Measurements from ENCODE around the gene PLA2G4F. TPM values are rescaled to one million over a fixed set of nuclear protein-coding genes. Genes with fewer than 3 reads are reported as not detected.

The PLA2G4F gene
- total RNA-seq, 1 experiment from 2014 or later = not detected

DNA sequence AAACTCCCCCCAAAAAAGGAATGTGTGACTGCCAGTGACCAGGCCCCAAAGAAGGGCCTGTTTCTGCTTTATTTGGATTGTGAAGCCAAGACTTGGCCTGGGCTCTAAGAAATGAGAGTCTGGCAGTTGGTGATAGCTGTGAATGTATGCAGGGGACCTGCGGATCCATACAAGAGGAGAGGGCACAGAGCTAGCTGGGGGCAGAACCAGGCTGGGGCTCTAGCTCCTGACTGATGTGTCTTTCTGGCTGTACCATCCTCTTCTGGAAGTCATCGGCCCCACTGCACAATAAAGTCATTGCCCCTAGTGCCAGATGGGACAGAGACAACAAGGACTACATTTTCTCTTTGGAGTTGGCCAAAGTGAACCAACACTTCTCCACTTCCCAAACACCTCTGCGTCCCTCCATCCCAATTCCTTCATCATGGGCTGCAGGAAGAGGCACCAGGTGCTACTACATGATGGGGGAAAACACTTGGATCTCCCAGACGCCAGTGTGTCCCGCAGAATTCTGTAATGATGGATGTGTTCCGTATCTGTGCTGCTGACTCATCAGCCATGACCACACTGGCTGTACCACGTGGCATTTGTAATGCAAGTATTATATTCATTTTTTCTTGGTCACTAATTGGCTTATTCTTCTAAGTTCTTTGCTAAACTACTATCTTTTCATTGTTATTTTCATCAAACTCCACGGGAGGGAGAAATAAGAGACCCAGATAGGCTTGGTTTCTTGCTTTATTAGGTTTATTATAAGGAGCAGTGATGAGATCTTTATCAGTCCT lies 1.7 kb upstream of the PLA2G4F start:
- H4K8ac ChIP-seq (replicated peaks; ENCODE audit: insufficient read length, low read depth, low read length) = no peak overlapping the region
- H3K9me3 ChIP-seq (ENCODE audit: control insufficient read depth, low read depth, low read length) = no peaks in the 10 kb centered on the region
- H4K5ac ChIP-seq (ENCODE audit: insufficient read length, low read depth, low read length) = no peak overlapping the region
- no peak overlapping the region for H3K14ac ChIP-seq (ENCODE audit: insufficient read depth, low read length)
- TF ChIP-seq, protein P1, sequence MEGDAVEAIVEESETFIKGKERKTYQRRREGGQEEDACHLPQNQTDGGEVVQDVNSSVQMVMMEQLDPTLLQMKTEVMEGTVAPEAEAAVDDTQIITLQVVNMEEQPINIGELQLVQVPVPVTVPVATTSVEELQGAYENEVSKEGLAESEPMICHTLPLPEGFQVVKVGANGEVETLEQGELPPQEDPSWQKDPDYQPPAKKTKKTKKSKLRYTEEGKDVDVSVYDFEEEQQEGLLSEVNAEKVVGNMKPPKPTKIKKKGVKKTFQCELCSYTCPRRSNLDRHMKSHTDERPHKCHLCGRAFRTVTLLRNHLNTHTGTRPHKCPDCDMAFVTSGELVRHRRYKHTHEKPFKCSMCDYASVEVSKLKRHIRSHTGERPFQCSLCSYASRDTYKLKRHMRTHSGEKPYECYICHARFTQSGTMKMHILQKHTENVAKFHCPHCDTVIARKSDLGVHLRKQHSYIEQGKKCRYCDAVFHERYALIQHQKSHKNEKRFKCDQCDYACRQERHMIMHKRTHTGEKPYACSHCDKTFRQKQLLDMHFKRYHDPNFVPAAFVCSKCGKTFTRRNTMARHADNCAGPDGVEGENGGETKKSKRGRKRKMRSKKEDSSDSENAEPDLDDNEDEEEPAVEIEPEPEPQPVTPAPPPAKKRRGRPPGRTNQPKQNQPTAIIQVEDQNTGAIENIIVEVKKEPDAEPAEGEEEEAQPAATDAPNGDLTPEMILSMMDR (conservative IDR thresholded peaks at IDR 0.05) = no peak
- Mint-ChIP-seq H3K36me3 (ENCODE audit: insufficient read depth in 1 of 3, low read depth in 3 of 3) (peaks cover 11 to 46% (median 29%) of the 10 kb centered on the region in 3 experiments), H3K4me3 (no peak overlapping the region), H3K4me1 (peaks cover 3 to 5% of the 10 kb centered on the region in 2 experiments; a peak in 3 of 4 replicates), H3K27ac (peak overlapping the region in 1 of 3 experiments; percentile 33; a peak in 1 of 7 replicates), H3K27me3 (ENCODE audit: low read depth) (no peaks in the 10 kb centered on the region; the same call in 1 of the 2 replicates), H3K9me3 (no peaks in the 10 kb centered on the region)
- H3K4ac ChIP-seq (ENCODE audit: low read depth, low read length) = no peak overlapping the region
- H2BK120ac ChIP-seq (ENCODE audit: low read depth, low read length, poor library complexity, severe bottlenecking) = no peak overlapping the region
- H3K4me2 ChIP-seq (ENCODE audit: insufficient read depth, insufficient read length, low read length) = no peak overlapping the region
- no peaks in the 10 kb centered on the region for H3K27me3 ChIP-seq (ENCODE audit: insufficient read depth, low read length)
- H4K20me1 ChIP-seq (ENCODE audit: control insufficient read depth, insufficient read depth, insufficient read length) = no peaks in the 10 kb centered on the region
- H3K23ac ChIP-seq (ENCODE audit: insufficient read length, low read depth, low read length) = no peak overlapping the region
- H3K27ac ChIP-seq (ENCODE audit: insufficient read length, low read depth, low read length) = no peak overlapping the region
- H3K79me2 ChIP-seq (ENCODE audit: insufficient read depth, low read length) = no peaks in the 10 kb centered on the region
- no peak overlapping the region for H3K9ac ChIP-seq (ENCODE audit: extremely low read depth, insufficient read length, low read length)
- no peak overlapping the region for H3K56ac ChIP-seq (ENCODE audit: insufficient read length, low read depth, low read length)
- DNase-seq = no peak
- H2AK5ac ChIP-seq (ENCODE audit: insufficient read length, low read length) = no peak overlapping the region
- H2BK20ac ChIP-seq (ENCODE audit: low read depth, low read length, poor library complexity, severe bottlenecking) = no peak overlapping the region
- H4K91ac ChIP-seq (ENCODE audit: insufficient read length, low read depth, low read length) = no peak overlapping the region
- no peak overlapping the region for H2BK15ac ChIP-seq (ENCODE audit: low read depth, low read length)
- H2AFZ ChIP-seq (ENCODE audit: low read length) = no peak overlapping the region
- H3K79me1 ChIP-seq (ENCODE audit: insufficient read depth, low read depth, low read length, poor library complexity, severe bottlenecking) = no peaks in the 10 kb centered on the region
- no peaks in the 10 kb centered on the region for H3K23me2 ChIP-seq (ENCODE audit: insufficient read length, low read depth, low read length, poor library complexity, severe bottlenecking)
- no CpG with 5 or more reads among the region's 8 CpGs for WGBS (ENCODE audit: extremely low coverage, insufficient read length, low lambda C conversion rate)
- no peak overlapping the region for H3T11ph ChIP-seq (ENCODE audit: low read length)
- H3K4me1 ChIP-seq (ENCODE audit: insufficient read depth, low read length) = no peaks in the 10 kb centered on the region
- no peak overlapping the region for H2BK5ac ChIP-seq (ENCODE audit: insufficient read length, low read length)
- no peak overlapping the region for H2BK12ac ChIP-seq (ENCODE audit: insufficient read length, low read depth, low read length)
- no peak overlapping the region for H3K18ac ChIP-seq (ENCODE audit: insufficient read length, low read depth, low read length)
